Trophoblast cell (in vitro differentiated cells and primary cell): ENCODE results near the gene ZBTB20.

Experiments used
- DNase-seq, 2 donors: peaks; one replicate each; pipeline ENCODE4 v3.0.0-alpha.2; 2016
- H2AFZ ChIP-seq: 2 replicates; pipeline ENCODE4 v1.6.1; 2013; ENCODE audit warnings: low read length, moderate library complexity, mild to moderate bottlenecking; ENCODE audit not compliant: insufficient read depth, poor library complexity
- H2AK5ac ChIP-seq: 2 replicates; pipeline ENCODE4 v1.6.1; 2013; ENCODE audit warnings: mild to moderate bottlenecking, low read length
- H2BK120ac ChIP-seq: 2 replicates; pipeline ENCODE4 v1.6.1; 2013; ENCODE audit warnings: low read length, mild to moderate bottlenecking, moderate library complexity; ENCODE audit not compliant: insufficient read depth, poor library complexity
- H2BK12ac ChIP-seq: 2 replicates; pipeline ENCODE4 v1.6.1; 2013; ENCODE audit warnings: mild to moderate bottlenecking, low read length, moderate library complexity
- H2BK5ac ChIP-seq: 2 replicates; pipeline ENCODE4 v1.6.1; 2013; ENCODE audit warnings: low read length, low read depth, moderate library complexity, mild to moderate bottlenecking; ENCODE audit not compliant: poor library complexity
- H3K14ac ChIP-seq: 2 replicates; pipeline ENCODE4 v1.6.1; 2013; ENCODE audit warnings: mild to moderate bottlenecking, low read length
- H3K18ac ChIP-seq: 2 replicates; pipeline ENCODE4 v1.6.1; 2013; ENCODE audit warnings: mild to moderate bottlenecking, low read length
- H3K23ac ChIP-seq: 2 replicates; pipeline ENCODE4 v1.6.1; 2013; ENCODE audit warnings: low read length
- H3K27ac ChIP-seq: 2 replicates; pipeline ENCODE4 v1.5.1; 2013; ENCODE audit warnings: low read depth, mild to moderate bottlenecking, inconsistent platforms, low read length, moderate library complexity
- H3K27me3 ChIP-seq: 2 replicates; pipeline ENCODE4 v1.6.1; 2013; ENCODE audit warnings: inconsistent platforms, mild to moderate bottlenecking, low read length, moderate library complexity; ENCODE audit not compliant: insufficient read depth
- H3K36me3 ChIP-seq, 2 experiments: 1 replicate in 1 of 2; 2 replicates in 1 of 2; pipeline ENCODE4 v1.6.1; 2013; ENCODE audit warnings: low read length in 2 of 2, mild to moderate bottlenecking in 2 of 2, moderate library complexity in 1 of 2; ENCODE audit not compliant: insufficient read depth in 2 of 2, control insufficient read depth in 1 of 2
- H3K4ac ChIP-seq: 2 replicates; pipeline ENCODE4 v1.6.1; 2013; ENCODE audit warnings: low read depth, mild to moderate bottlenecking, low read length, moderate library complexity
- H3K4me1 ChIP-seq, 2 experiments: 1 replicate in 1 of 2; 2 replicates in 1 of 2; pipeline ENCODE4 v1.6.1; 2013; ENCODE audit warnings: low read length in 2 of 2, mild to moderate bottlenecking in 2 of 2, moderate library complexity in 1 of 2; ENCODE audit not compliant: insufficient read depth in 2 of 2, control insufficient read depth in 1 of 2
- H3K4me2 ChIP-seq: 2 replicates; pipeline ENCODE4 v1.6.1; 2013; ENCODE audit warnings: inconsistent platforms, mild to moderate bottlenecking, low read length, moderate library complexity
- H3K4me3 ChIP-seq: 2 replicates; pipeline ENCODE4 v1.5.1; 2013; ENCODE audit warnings: mild to moderate bottlenecking, low read depth, low read length, inconsistent platforms
- H3K79me1 ChIP-seq: one replicate; pipeline ENCODE4 v1.6.1; 2013; ENCODE audit warnings: low read length
- H3K79me2 ChIP-seq: 2 replicates; pipeline ENCODE4 v1.6.1; 2013; ENCODE audit warnings: low read length, mild to moderate bottlenecking; ENCODE audit not compliant: control insufficient read depth, insufficient read depth, poor library complexity
- H3K9ac ChIP-seq: 2 replicates; pipeline ENCODE4 v1.6.1; 2013; ENCODE audit warnings: mild to moderate bottlenecking, low read length
- H3K9me3 ChIP-seq: 2 replicates; pipeline ENCODE4 v1.6.1; 2013; ENCODE audit warnings: low read depth, mild to moderate bottlenecking, control low read depth, inconsistent platforms, low read length; ENCODE audit not compliant: insufficient read depth
- H4K12ac ChIP-seq: 2 replicates; pipeline ENCODE4 v1.6.1; 2013; ENCODE audit warnings: low read depth, mild to moderate bottlenecking, low read length, moderate library complexity
- H4K8ac ChIP-seq: 2 replicates; pipeline ENCODE4 v1.6.1; 2013; ENCODE audit warnings: low read depth, mild to moderate bottlenecking, low read length, moderate library complexity
- H4K91ac ChIP-seq: one replicate; pipeline ENCODE4 v1.6.1; 2013; ENCODE audit warnings: low read depth, mild to moderate bottlenecking, low read length, moderate library complexity
- WGBS: extraction: QIAGEN DNeasy Blood & Tissue Kit; methylation state at CpG from one replicate; pipeline ENCODE4 v1.1.7; 2013; ENCODE audit warnings: missing lambda C conversion rate; ENCODE audit not compliant: insufficient read length, insufficient coverage; ENCODE audit errors: extremely low coverage; 5-methylcytosine and 5-hydroxymethylcytosine counted together

ZBTB20 gene

DNA sequence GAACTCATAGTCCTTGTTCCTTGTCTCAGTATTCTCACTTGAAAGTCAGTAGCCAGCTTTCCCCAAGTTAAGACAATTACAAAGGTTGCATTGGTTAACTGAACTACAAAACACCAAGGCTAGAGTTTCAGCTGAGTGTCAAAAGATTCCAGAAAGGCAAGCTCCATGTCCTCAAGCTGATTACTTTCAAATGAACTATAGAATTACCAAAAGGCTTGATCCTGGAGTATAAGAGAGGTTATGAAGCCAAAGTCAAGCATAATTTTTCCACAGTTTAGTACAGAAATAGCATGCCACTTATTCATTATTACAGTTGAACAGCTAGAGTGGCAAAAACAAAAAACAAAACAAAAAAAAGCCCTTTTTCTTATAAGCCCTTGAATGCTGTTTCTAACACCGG lies 51.9 kb downstream of the ZBTB20 start:
- Histone ChIP-seq H3K4ac (no peak overlapping the region), H2BK120ac (no peak overlapping the region), H3K27me3 (no peaks in the 10 kb centered on the region), H3K4me1 (no peaks in the 10 kb centered on the region), H3K14ac (no peak overlapping the region), H3K23ac (no peak overlapping the region), H3K9me3 (no peaks in the 10 kb centered on the region), H3K27ac (no peak overlapping the region), H3K79me2 (no peaks in the 10 kb centered on the region), H4K8ac (no peak overlapping the region), H3K9ac (no peak overlapping the region), H4K91ac (no peak overlapping the region), H2BK12ac (no peak overlapping the region), H4K12ac (no peak overlapping the region), H3K36me3 (no peaks in the 10 kb centered on the region), H2AK5ac (no peak overlapping the region), H3K4me3 (no peak overlapping the region), H2AFZ (no peak overlapping the region), H2BK5ac (no peak overlapping the region), H3K79me1 (no peaks in the 10 kb centered on the region), H3K4me2 (no peak overlapping the region), H3K18ac (no peak overlapping the region)
- DNase-seq: no peak
- no CpG with 5 or more reads among the region's 1 CpG for WGBS

GRCh38 chr3:115092220-115092791 lies 54.8 kb downstream of the ZBTB20 start:
- Histone ChIP-seq H3K18ac (no peak overlapping the region), H2BK120ac (no peak overlapping the region), H2BK5ac (no peak overlapping the region), H3K79me2 (no peaks in the 10 kb centered on the region), H3K36me3 (no peaks in the 10 kb centered on the region), H2AFZ (no peak overlapping the region), H4K12ac (no peak overlapping the region), H3K79me1 (no peaks in the 10 kb centered on the region), H3K4me1 (no peaks in the 10 kb centered on the region), H3K4me3 (no peak overlapping the region), H3K4me2 (no peak overlapping the region), H2BK12ac (no peak overlapping the region), H3K9ac (no peak overlapping the region), H4K91ac (no peak overlapping the region), H3K27ac (no peak overlapping the region), H2AK5ac (no peak overlapping the region), H3K23ac (no peak overlapping the region), H3K27me3 (no peaks in the 10 kb centered on the region), H3K9me3 (no peaks in the 10 kb centered on the region), H3K14ac (no peak overlapping the region), H4K8ac (no peak overlapping the region), H3K4ac (no peak overlapping the region)
- DNase-seq: peak; percentile 33 to 56
- no CpG with 5 or more reads among the region's 4 CpGs for WGBS

DNA sequence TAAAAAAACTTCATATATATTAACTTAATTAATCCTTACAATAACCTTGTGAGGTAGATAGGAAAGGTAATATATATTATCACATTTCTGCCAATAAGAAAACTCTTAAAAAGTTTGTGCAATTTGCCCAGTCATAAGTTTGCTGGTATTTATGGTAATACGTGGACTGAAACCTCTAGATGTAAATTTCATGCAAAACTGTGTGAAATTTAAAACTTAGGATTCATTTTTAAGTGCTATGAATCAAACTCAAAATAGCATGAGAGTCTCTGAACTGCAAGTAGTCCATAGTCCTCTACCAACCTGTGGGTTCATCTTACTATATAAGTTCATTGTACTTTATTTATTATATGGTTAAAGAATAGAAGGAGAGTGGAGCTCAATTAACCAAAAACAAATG lies 56.4 kb downstream of the ZBTB20 start:
- Histone ChIP-seq H4K91ac (no peak overlapping the region), H3K79me1 (no peaks in the 10 kb centered on the region), H3K27ac (no peak overlapping the region), H3K9me3 (no peaks in the 10 kb centered on the region), H2BK5ac (no peak overlapping the region), H3K27me3 (no peaks in the 10 kb centered on the region), H2AFZ (no peak overlapping the region), H2BK120ac (no peak overlapping the region), H3K14ac (no peak overlapping the region), H4K8ac (no peak overlapping the region), H3K4me3 (no peak overlapping the region), H3K9ac (no peak overlapping the region), H2BK12ac (no peak overlapping the region), H3K4me2 (no peak overlapping the region), H4K12ac (no peak overlapping the region), H3K36me3 (no peaks in the 10 kb centered on the region), H3K4ac (no peak overlapping the region), H3K23ac (no peak overlapping the region), H3K79me2 (no peaks in the 10 kb centered on the region), H2AK5ac (no peak overlapping the region), H3K18ac (no peak overlapping the region), H3K4me1 (no peaks in the 10 kb centered on the region)
- DNase-seq: no peak
- WGBS: no CpG with 5 or more reads among the region's 1 CpG

DNA sequence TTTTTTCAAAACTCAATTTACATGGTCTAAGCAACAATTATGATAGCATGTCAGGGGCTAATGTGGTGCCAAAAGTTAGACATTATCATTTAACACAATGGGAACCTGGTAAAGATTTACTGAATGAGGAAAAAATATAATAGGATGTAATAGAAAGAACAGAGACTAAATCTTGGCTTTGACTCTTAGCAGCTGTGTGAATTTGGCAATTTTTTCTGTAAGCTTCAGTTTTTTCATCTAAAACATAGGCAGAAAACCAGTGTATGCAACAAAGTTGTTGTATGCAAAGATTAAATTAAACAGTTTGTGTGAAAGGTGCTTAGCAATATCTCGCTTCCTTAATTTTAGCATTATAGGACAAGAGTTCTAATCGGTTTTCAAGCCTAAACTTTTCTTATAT lies 57.6 kb downstream of the ZBTB20 start:
- WGBS: no CpG with 5 or more reads among the region's 2 CpGs
- H3K18ac ChIP-seq: no peak overlapping the region
- H3K27ac ChIP-seq: no peak overlapping the region
- H2BK5ac ChIP-seq: no peak overlapping the region
- H3K4me2 ChIP-seq: no peak overlapping the region
- no peaks in the 10 kb centered on the region for H3K4me1 ChIP-seq
- H3K79me2 ChIP-seq: no peaks in the 10 kb centered on the region
- H4K91ac ChIP-seq: no peak overlapping the region
- H4K12ac ChIP-seq: no peak overlapping the region
- H3K14ac ChIP-seq: no peak overlapping the region
- DNase-seq: no peak
- H3K4me3 ChIP-seq: no peak overlapping the region
- H3K36me3 ChIP-seq: no peaks in the 10 kb centered on the region
- no peaks in the 10 kb centered on the region for H3K9me3 ChIP-seq
- H2AK5ac ChIP-seq: no peak overlapping the region
- no peak overlapping the region for H2BK12ac ChIP-seq
- no peak overlapping the region for H3K23ac ChIP-seq
- H3K9ac ChIP-seq: no peak overlapping the region
- H2BK120ac ChIP-seq: no peak overlapping the region
- H4K8ac ChIP-seq: no peak overlapping the region
- no peak overlapping the region for H2AFZ ChIP-seq
- H3K4ac ChIP-seq: no peak overlapping the region
- no peaks in the 10 kb centered on the region for H3K27me3 ChIP-seq
- no peaks in the 10 kb centered on the region for H3K79me1 ChIP-seq
